H1 (cell line): ENCODE data around the gene C19orf38.

Source experiments
- CTCF ChIP-seq, 3 experiments: IDR thresholded peaks; 1 replicate in 2 of 3; 2 replicates in 1 of 3; pipeline versions ENCODE4 v1.5.1 to v1.6.1; 2011; ENCODE audit warnings: low read length in 3 of 3, mild to moderate bottlenecking in 3 of 3, inconsistent platforms in 2 of 3, low read depth in 1 of 3, moderate library complexity in 1 of 3; ENCODE audit not compliant: insufficient read depth in 1 of 3; ENCODE audit errors: control extremely low read depth in 1 of 3
- EZH2 ChIP-seq: fragments of 200-600 bp; sonication (generic); IDR thresholded peaks from 2 replicates; pipeline ENCODE4 v1.7.1; 2012; ENCODE audit warnings: low read depth, mild to moderate bottlenecking, moderate library complexity, low read length, inconsistent platforms; ENCODE audit not compliant: severe bottlenecking
- JUN ChIP-seq: IDR thresholded peaks from 2 replicates; pipeline ENCODE4 v1.6.1; 2011; ENCODE audit warnings: low read depth, mild to moderate bottlenecking, improper control_type of control experiment, low read length
- USF2 ChIP-seq: IDR thresholded peaks from 2 replicates; pipeline ENCODE4 v1.6.1; 2011; ENCODE audit warnings: low read length, improper control_type of control experiment

DNA sequence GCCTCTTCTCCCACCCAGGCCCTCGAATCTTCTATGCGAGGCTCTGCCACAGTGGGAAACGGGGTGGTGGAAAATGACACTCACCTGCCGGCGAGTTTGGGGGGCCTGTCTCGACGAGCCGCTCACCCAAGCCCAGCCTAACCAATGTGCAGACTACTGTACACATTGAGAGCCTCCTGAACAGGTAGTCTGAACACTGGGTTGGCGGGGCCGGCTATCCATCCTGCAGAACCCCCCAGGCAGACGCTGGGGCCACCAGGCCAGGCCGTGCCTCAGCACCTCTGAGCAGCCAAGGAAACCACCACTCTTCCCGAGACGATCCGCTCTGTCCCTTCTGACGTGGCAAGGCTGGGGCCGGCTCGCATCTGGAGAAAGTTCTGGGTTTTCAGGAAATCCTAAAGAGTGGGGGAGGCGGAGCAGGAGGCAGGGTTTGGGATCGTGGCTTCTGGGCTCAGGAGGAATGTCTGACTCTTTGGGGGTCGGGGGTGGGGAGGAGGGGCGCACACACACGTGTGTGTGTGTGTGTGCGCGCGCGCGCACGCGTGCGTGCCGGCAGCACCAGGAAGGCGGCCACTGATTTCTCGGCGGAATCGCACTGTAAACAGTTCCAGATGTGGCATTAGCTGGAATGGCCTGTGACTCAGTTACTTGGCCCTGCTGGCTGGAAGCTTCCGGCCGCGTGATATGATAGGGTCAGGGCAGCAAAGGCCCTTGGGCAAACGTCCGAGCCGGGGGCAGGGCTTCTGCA, 30.8 kb upstream of the C19orf38 start:
- TF ChIP-seq USF2 (no peak), JUN (no peak), CTCF (IDR thresholded peaks at IDR 0.05; ENCODE audit: control extremely low read depth in 1 of 3, insufficient read depth in 1 of 3, low read depth in 1 of 3, low read length in 3 of 3) (no peak), EZH2 (no peak)
